IMR-90 (cell line): ENCODE measurements around the gene KDM4B.

Source experiments
- CTCF ChIP-seq: conservative IDR thresholded peaks from 2 replicates; pipeline ENCODE4 v1.5.1; 2012; ENCODE audit warnings: mild to moderate bottlenecking, low read depth, low read length, improper control_type of control experiment
- MAFK ChIP-seq: IDR thresholded peaks from 2 replicates; pipeline ENCODE4 v1.6.1; 2012; ENCODE audit warnings: low read depth, low read length, improper control_type of control experiment
- MXI1 ChIP-seq: IDR thresholded peaks from 2 replicates; pipeline ENCODE4 v1.6.1; 2012; ENCODE audit warnings: low read depth, mild to moderate bottlenecking, low read length, moderate library complexity, borderline replicate concordance
- POLR2A ChIP-seq: IDR thresholded peaks from 2 replicates; pipeline ENCODE4 v1.6.1; 2012; ENCODE audit warnings: mild to moderate bottlenecking, low read depth, low read length

GRCh38 chr19:4957981-4958380, 10.9 kb upstream of the KDM4B start:
- TF ChIP-seq CTCF: no peak
- TF ChIP-seq POLR2A: no peak
- TF ChIP-seq MXI1: no peak
- no peak for TF ChIP-seq MAFK
